SU-DHL-6 (cell line): ENCODE results near the gene ANXA2R.
"Not testable (repeated sequence)": the region's sequence is repeated elsewhere in the genome, so short reads cannot be mapped to it uniquely, and the experiment has no call there.

Experiments used
- H2AFZ ChIP-seq: fragments of 200-600 bp; sonication (generic); 2 replicates; pipeline ENCODE4 v1.6.1; 2014; ENCODE audit warnings: low read depth, mild to moderate bottlenecking, moderate library complexity, mixed read lengths, antibody characterized with exemption, low read length; ENCODE audit not compliant: severe bottlenecking
- H3F3A ChIP-seq: fragments of 200-600 bp; shearing (Covaris generic); 2 replicates; pipeline ENCODE4 v1.6.0; 2016; ENCODE audit warnings: antibody characterized with exemption, mild to moderate bottlenecking; ENCODE audit not compliant: insufficient read depth
- H3K27ac ChIP-seq: fragments of 200-600 bp; sonication (generic); 2 replicates; pipeline ENCODE4 v1.5.1; 2016; ENCODE audit warnings: low read depth, mild to moderate bottlenecking, low read length, moderate library complexity, mixed read lengths
- H3K27me3 ChIP-seq: fragments of 200-600 bp; sonication (generic), shearing (Covaris generic); 2 replicates; pipeline ENCODE4 v1.6.0; 2014; ENCODE audit warnings: mild to moderate bottlenecking, low read length
- H3K36me3 ChIP-seq: fragments of 200-600 bp; sonication (generic); 2 replicates; pipeline ENCODE4 v1.6.1; 2014; ENCODE audit warnings: mild to moderate bottlenecking, low read length, mixed read lengths
- H3K4me2 ChIP-seq: fragments of 300-600, 200-600 bp; shearing (Covaris generic), sonication (generic); 2 replicates; pipeline ENCODE4 v1.6.0; 2014; ENCODE audit warnings: low read length, low read depth, mild to moderate bottlenecking; ENCODE audit not compliant: poor library complexity, severe bottlenecking
- H3K4me3 ChIP-seq: fragments of 200-600 bp; sonication (generic); 2 replicates; pipeline ENCODE4 v1.5.1; 2014; ENCODE audit warnings: antibody characterized with exemption, low read length, mild to moderate bottlenecking, mixed read lengths; ENCODE audit not compliant: insufficient read depth, poor library complexity, severe bottlenecking
- H3K79me2 ChIP-seq: fragments of 200-600 bp; sonication (generic); 2 replicates; pipeline ENCODE4 v1.6.1; 2014; ENCODE audit warnings: mild to moderate bottlenecking, low read length, moderate library complexity; ENCODE audit not compliant: insufficient read depth
- H3K9ac ChIP-seq: fragments of 200-600 bp; sonication (generic); 2 replicates; pipeline ENCODE4 v1.7.0; 2014; ENCODE audit warnings: mild to moderate bottlenecking, low read length
- H3K9me2 ChIP-seq: fragments of 200-600 bp; sonication (generic); replicated peaks from 2 replicates; pipeline ENCODE4 v1.6.1; 2014; ENCODE audit warnings: low read length; ENCODE audit not compliant: insufficient read depth
- H3K9me3 ChIP-seq: fragments of 200-600 bp; sonication (generic); 2 replicates; pipeline ENCODE4 v1.6.1; 2014; ENCODE audit warnings: low read length, mixed read lengths; ENCODE audit not compliant: insufficient read depth
- H4K20me1 ChIP-seq: fragments of 200-600 bp; sonication (generic); 2 replicates; pipeline ENCODE4 v1.6.1; 2014; ENCODE audit warnings: low read depth, mild to moderate bottlenecking, antibody characterized with exemption, low read length, moderate library complexity, mixed read lengths
- CTCF ChIP-seq: fragments of 200-600 bp; sonication (generic); IDR thresholded peaks from one replicate; pipeline ENCODE4 v1.5.1; 2017; ENCODE audit warnings: antibody characterized with exemption, mild to moderate bottlenecking, low read length, moderate library complexity; ENCODE audit not compliant: insufficient read depth, poor library complexity, severe bottlenecking
- EZH2phosphoT487 ChIP-seq: fragments of 200-600 bp; sonication (generic), shearing (Covaris generic); conservative IDR thresholded peaks from 2 replicates; pipeline ENCODE4 v1.6.1; 2018; ENCODE audit warnings: mild to moderate bottlenecking, antibody characterized with exemption, low read length, moderate library complexity, mixed read lengths

Gene ANXA2R

DNA sequence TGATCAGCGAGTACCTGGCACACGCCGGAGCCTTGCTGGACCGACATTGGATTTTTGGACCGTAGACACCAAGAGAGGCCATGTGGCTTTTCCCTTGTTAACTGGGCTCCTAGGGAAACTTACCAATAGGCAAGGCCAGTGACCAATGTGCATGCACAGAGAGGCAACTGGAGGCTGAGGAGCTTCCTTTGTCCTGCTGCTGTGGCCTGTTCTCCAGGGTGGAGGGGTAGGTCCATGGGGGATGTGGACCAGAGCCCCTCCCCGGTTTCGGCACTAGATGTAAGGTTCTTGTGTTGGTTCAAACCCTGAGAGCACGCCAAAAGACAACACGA lies 34.8 kb upstream of the ANXA2R start:
- H3K9me2 ChIP-seq, result no peaks in the 10 kb centered on the region
- no peaks in the 10 kb centered on the region for H3K9me3 ChIP-seq
- H3K79me2 ChIP-seq, result no peaks in the 10 kb centered on the region
- no peak overlapping the region for H3K27ac ChIP-seq
- no peak overlapping the region for H3K4me3 ChIP-seq
- no peak overlapping the region for H2AFZ ChIP-seq
- no peaks in the 10 kb centered on the region for H3F3A ChIP-seq
- TF ChIP-seq EZH2phosphoT487, result no peak
- TF ChIP-seq CTCF, result no peak
- H3K36me3 ChIP-seq, result 0 out of 2 replicates have a peak, but pooled peaks cover 3% of the 10 kb centered on the region
- no peaks in the 10 kb centered on the region for H3K27me3 ChIP-seq
- H3K9ac ChIP-seq, result no peak overlapping the region
- no peaks in the 10 kb centered on the region for H4K20me1 ChIP-seq
- no peak overlapping the region for H3K4me2 ChIP-seq

DNA sequence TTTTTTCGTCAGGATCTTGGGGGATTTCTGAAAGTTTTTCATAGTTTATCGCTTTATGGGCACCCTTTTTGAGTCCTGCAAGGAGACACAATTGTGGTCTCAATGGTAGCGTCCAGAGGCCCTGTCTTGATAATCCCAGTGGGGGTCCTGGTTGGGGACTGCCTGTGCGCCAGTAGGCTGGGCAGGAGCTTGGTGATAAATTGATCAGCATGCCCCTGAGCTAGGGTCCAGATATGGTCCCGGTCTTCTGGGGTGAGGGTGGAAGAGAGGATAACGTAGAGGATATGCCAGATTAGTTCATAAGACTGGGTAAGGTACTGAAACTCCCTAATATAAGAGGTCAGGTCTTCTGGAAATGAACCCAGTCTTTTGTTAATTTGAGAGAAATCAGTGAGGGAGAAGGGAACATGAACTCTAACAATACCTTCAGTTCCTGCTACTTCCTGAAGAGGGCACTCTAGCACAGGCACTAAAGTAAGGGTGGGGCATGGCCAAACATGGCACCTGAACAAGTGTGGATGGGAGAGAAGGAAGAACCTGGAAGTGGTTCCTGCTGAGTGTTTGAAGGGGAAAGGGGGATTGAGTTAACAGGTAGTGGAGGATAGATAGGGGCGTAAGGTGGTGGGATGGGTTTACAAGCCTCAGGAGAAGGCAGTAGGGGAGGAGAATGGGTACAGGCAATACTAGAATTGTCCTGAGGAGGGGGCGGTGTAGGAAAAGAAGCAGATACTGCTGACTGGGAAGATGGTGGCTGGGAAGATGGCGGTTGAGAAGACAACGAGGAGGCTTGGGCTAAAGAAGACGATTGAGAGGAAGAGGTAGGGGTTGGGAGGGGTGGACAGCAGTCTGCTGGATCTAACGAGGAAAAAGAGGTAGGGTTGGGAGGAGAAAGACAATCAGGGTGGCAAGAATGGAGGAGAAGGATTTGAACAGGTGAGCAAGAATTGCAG lies 33.8 kb upstream of the ANXA2R start:
- H3K36me3 ChIP-seq, result 0 out of 2 replicates have a peak, but pooled peaks cover 3% of the 10 kb centered on the region
- no peaks in the 10 kb centered on the region for H3K9me2 ChIP-seq
- no peak overlapping the region for H3K4me3 ChIP-seq
- H3F3A ChIP-seq, result no peaks in the 10 kb centered on the region
- no peak overlapping the region for H3K4me2 ChIP-seq
- no peak for TF ChIP-seq EZH2phosphoT487
- peak; percentile 71 for TF ChIP-seq CTCF
- H2AFZ ChIP-seq, result no peak overlapping the region
- H4K20me1 ChIP-seq, result no peaks in the 10 kb centered on the region
- no peaks in the 10 kb centered on the region for H3K79me2 ChIP-seq
- no peak overlapping the region for H3K27ac ChIP-seq
- H3K27me3 ChIP-seq, result no peaks in the 10 kb centered on the region
- H3K9me3 ChIP-seq, result no peaks in the 10 kb centered on the region
- no peak overlapping the region for H3K9ac ChIP-seq

- not testable (repeated sequence) for H3K27me3 ChIP-seq, H3K9ac ChIP-seq, H3K9me3 ChIP-seq, H4K20me1 ChIP-seq, H3K36me3 ChIP-seq, H3K4me3 ChIP-seq, H3F3A ChIP-seq, H3K9me2 ChIP-seq, H3K4me2 ChIP-seq, H3K27ac ChIP-seq, H2AFZ ChIP-seq
- peaks cover 20% of the 10 kb centered on the region for H3K79me2 ChIP-seq
These were observed 29.2 kb upstream of the ANXA2R start for GRCh38 chr5:43069401-43069720.

DNA sequence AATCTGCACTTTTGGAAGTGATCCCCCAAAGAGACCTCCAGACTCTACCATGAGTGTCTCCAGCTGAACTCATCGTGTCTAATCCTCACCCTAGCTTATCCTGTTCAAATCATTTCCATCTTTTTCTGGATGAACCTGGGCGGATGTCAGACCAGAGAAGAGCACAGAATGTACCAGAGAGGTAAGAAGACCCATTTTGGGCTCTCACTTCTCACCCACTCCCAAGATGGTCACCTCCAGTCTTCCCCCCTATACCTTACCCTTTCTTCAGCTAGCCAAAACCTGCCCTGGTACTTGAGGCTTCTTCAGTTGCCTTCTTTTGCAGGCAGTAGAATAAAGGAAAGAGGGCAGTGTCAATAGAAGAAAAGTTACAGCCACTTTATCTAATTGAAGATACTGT lies 27.9 kb upstream of the ANXA2R start:
- Histone ChIP-seq H3K9ac (peak overlapping the region; percentile 86), H3K4me3 (peak overlapping the region; percentile 71)

More for the DNA sequence above, 27.9 kb upstream of the ANXA2R start:
- Histone ChIP-seq H3F3A (peaks cover 8% of the 10 kb centered on the region), H4K20me1 (no peaks in the 10 kb centered on the region), H2AFZ (peak overlapping the region; percentile 87), H3K4me2 (peak overlapping the region; percentile 97), H3K36me3 (0 out of 2 replicates have a peak, but pooled peaks cover 3% of the 10 kb centered on the region), H3K9me2 (no peaks in the 10 kb centered on the region), H3K9me3 (no peaks in the 10 kb centered on the region), H3K27ac (peak overlapping the region; percentile 86; the same call in 1 of the 2 replicates), H3K79me2 (peaks cover 20% of the 10 kb centered on the region), H3K27me3 (no peaks in the 10 kb centered on the region)
- no peak for TF ChIP-seq CTCF
- TF ChIP-seq EZH2phosphoT487, result no peak
